ENCODE results near the gene PRELID1.

PRELID1 gene

DNA sequence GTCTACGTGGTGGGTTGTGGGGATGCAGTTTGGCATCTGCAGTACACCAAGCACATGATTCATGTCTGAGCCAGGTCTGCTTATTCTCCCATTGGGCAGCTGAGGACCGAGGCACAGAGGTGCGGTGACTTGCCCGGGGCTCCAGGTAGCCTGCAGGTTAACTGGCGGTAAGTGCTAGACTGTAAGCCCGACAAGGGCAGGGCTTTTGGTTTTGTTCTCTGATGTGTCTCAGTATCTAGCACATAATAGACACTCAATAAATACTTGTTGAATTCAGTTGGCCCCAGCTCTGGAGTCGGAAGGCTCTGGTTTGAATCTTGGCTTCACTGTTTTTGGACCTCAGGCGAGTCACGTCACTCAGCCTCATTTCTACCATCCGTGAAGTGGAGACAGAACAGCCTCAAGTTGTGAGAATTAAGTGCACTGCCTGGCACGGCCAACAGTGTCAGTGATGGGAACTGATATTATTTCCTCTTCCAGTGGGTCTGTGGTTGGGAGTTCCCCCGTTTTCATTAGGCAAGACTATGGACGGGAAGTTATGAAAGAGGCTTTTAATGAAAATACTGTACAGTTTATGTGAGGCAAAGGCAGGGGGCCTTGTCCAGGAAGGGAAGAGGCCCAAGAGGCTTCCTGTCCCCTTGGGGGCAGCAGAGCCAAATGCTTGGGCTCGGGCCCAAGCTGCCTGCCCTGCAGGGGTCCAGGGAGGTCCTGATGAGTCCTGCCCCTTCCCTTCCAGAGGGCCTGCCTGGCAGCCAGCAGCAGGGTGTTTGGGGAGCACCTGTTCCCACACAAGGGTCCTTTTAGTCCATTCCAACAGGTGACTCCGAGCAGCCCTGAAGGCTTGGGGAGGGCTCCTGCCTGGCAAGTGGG lies 3.3 kb downstream of the PRELID1 start:
- H3K4me1 ChIP-seq (ENCODE audit: control insufficient read depth, insufficient read depth, low read length) = no peaks in the 10 kb centered on the region
- 0 out of 2 replicates have a peak, but pooled peaks cover 11% of the 10 kb centered on the region for H3K36me3 ChIP-seq (ENCODE audit: control insufficient read depth, insufficient read depth, low read length)
- no peak overlapping the region for H3K27ac ChIP-seq (ENCODE audit: low read length)
- no peaks in the 10 kb centered on the region for H3K27me3 ChIP-seq (ENCODE audit: control insufficient read depth, insufficient read depth, low read length)
- no CpG with 5 or more reads among the region's 15 CpGs for WGBS (ENCODE audit: insufficient coverage, insufficient read length)
- DNase-seq (ENCODE audit: low read depth, low spot score) = no peak
- no peak overlapping the region for H3K4me3 ChIP-seq (ENCODE audit: low read length)
- H3K9me3 ChIP-seq (ENCODE audit: control insufficient read depth, insufficient read depth, low read length) = no peaks in the 10 kb centered on the region

DNA sequence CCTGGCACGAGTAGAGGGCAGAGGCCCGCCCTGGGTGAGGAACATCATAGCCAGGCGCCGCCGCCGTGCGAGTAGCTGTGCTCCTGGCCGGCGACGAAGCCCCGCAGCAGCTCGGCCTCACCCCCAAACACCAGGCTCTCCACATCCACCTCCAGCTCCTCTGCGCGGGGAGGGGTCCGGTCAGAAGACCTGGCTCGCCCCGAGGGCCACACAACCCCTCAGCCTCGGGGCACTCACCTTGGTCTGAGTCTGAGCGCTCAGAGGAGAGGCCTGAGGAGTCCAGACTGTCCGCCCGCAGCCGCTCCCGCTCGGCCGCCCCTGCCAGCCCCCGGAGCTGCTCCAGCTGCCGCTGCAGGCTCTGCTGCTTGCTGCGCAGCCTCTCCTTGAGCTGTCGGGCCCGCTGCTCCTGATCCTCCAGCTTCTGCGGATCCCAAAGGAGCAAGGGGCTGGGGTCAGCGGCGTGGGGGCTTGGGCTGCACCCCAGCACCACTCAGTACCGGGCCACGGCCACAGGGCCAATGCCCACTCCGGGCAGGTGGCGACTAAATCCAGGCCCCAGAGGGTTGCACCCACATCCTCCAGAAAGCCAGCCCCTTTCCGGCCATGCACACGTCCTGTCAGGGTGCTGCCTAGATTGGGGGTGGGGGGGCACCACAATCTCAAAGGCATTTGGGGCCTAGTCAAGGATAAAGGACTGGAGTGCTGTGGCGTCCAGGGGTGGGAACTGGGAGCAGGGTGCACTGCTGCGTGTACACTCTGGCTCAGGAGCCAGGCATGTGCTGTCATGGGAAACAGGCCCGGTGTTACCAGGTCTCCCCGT lies 4.2 kb downstream of the PRELID1 start:
- Histone ChIP-seq H3K4me3 (ENCODE audit: low read length) (no peak overlapping the region), H3K9me3 (ENCODE audit: control insufficient read depth, insufficient read depth, low read length) (no peaks in the 10 kb centered on the region), H3K4me1 (ENCODE audit: control insufficient read depth, insufficient read depth, low read length) (no peaks in the 10 kb centered on the region; the same call in 1 of the 2 replicates), H3K27ac (ENCODE audit: low read length) (no peak overlapping the region), H3K27me3 (ENCODE audit: control insufficient read depth, insufficient read depth, low read length) (no peaks in the 10 kb centered on the region), H3K36me3 (ENCODE audit: control insufficient read depth, insufficient read depth, low read length) (0 out of 2 replicates have a peak, but pooled peaks cover 10% of the 10 kb centered on the region)
- no peak for DNase-seq (ENCODE audit: low read depth, low spot score)
- no CpG with 5 or more reads among the region's 43 CpGs for whole genome bisulfite sequencing (ENCODE audit: insufficient coverage, insufficient read length)

- no peak overlapping the region for H3K4me3 ChIP-seq (ENCODE audit: low read length)
- H3K27ac ChIP-seq (ENCODE audit: low read length) = no peak overlapping the region
- DNase-seq (ENCODE audit: low read depth, low spot score) = no peak
- H3K36me3 ChIP-seq (ENCODE audit: control insufficient read depth, insufficient read depth, low read length) = 0 out of 2 replicates have a peak, but pooled peaks cover 10% of the 10 kb centered on the region
- H3K4me1 ChIP-seq (ENCODE audit: control insufficient read depth, insufficient read depth, low read length) = peaks cover 2% of the 10 kb centered on the region; the same call in 1 of the 2 replicates
- WGBS (ENCODE audit: insufficient coverage, insufficient read length) = no CpG with 5 or more reads among the region's 11 CpGs
- H3K9me3 ChIP-seq (ENCODE audit: control insufficient read depth, insufficient read depth, low read length) = no peaks in the 10 kb centered on the region
- no peaks in the 10 kb centered on the region for H3K27me3 ChIP-seq (ENCODE audit: control insufficient read depth, insufficient read depth, low read length)
Observed at GRCh38 chr5:177308740-177309139, 5.1 kb downstream of the PRELID1 start.

GRCh38 chr5:177309351-177310191 lies 6.0 kb downstream of the PRELID1 start:
- no CpG with 5 or more reads among the region's 10 CpGs for whole genome bisulfite sequencing (ENCODE audit: insufficient coverage, insufficient read length)
- H3K27me3 ChIP-seq (ENCODE audit: control insufficient read depth, insufficient read depth, low read length) = no peaks in the 10 kb centered on the region
- no peak overlapping the region for H3K4me3 ChIP-seq (ENCODE audit: low read length)
- DNase-seq (ENCODE audit: low read depth, low spot score) = no peak
- H3K9me3 ChIP-seq (ENCODE audit: control insufficient read depth, insufficient read depth, low read length) = no peaks in the 10 kb centered on the region
- 0 out of 2 replicates have a peak, but pooled peaks cover 10% of the 10 kb centered on the region for H3K36me3 ChIP-seq (ENCODE audit: control insufficient read depth, insufficient read depth, low read length)
- no peak overlapping the region for H3K27ac ChIP-seq (ENCODE audit: low read length)
- H3K4me1 ChIP-seq (ENCODE audit: control insufficient read depth, insufficient read depth, low read length) = peaks cover 2% of the 10 kb centered on the region; the same call in 1 of the 2 replicates

GRCh38 chr5:177310332-177310731 lies 6.7 kb downstream of the PRELID1 start:
- no peak for DNase-seq (ENCODE audit: low read depth, low spot score)
- no peak overlapping the region for H3K4me3 ChIP-seq (ENCODE audit: low read length)
- no peak overlapping the region for H3K27ac ChIP-seq (ENCODE audit: low read length)
- H3K27me3 ChIP-seq (ENCODE audit: control insufficient read depth, insufficient read depth, low read length) = no peaks in the 10 kb centered on the region
- H3K9me3 ChIP-seq (ENCODE audit: control insufficient read depth, insufficient read depth, low read length) = no peaks in the 10 kb centered on the region
- 0 out of 2 replicates have a peak, but pooled peaks cover 10% of the 10 kb centered on the region for H3K36me3 ChIP-seq (ENCODE audit: control insufficient read depth, insufficient read depth, low read length)
- WGBS (ENCODE audit: insufficient coverage, insufficient read length) = no CpG with 5 or more reads among the region's 13 CpGs
- peaks cover 2% of the 10 kb centered on the region; the same call in 1 of the 2 replicates for H3K4me1 ChIP-seq (ENCODE audit: control insufficient read depth, insufficient read depth, low read length)

- no CpG with 5 or more reads among the region's 20 CpGs for WGBS (ENCODE audit: insufficient coverage, insufficient read length)
- DNase-seq (ENCODE audit: low read depth, low spot score) = no peak
- H3K27me3 ChIP-seq (ENCODE audit: control insufficient read depth, insufficient read depth, low read length) = no peaks in the 10 kb centered on the region
Observed at GRCh38 chr5:177310757-177311391, 7.3 kb downstream of the PRELID1 start.

GRCh38 chr5:177311392-177311722 lies 7.8 kb downstream of the PRELID1 start:
- WGBS (ENCODE audit: insufficient coverage, insufficient read length) = no CpG with 5 or more reads among the region's 23 CpGs
- no peak for DNase-seq (ENCODE audit: low read depth, low spot score)
- H3K27me3 ChIP-seq (ENCODE audit: control insufficient read depth, insufficient read depth, low read length) = no peaks in the 10 kb centered on the region
- no peaks in the 10 kb centered on the region for H3K9me3 ChIP-seq (ENCODE audit: control insufficient read depth, insufficient read depth, low read length)
- H3K36me3 ChIP-seq (ENCODE audit: control insufficient read depth, insufficient read depth, low read length) = 0 out of 2 replicates have a peak, but pooled peaks cover 3% of the 10 kb centered on the region
- H3K4me3 ChIP-seq (ENCODE audit: low read length) = peak overlapping the region; percentile 40; the same call in 1 of the 2 replicates
- peaks cover 2% of the 10 kb centered on the region; the same call in 1 of the 2 replicates for H3K4me1 ChIP-seq (ENCODE audit: control insufficient read depth, insufficient read depth, low read length)
- H3K27ac ChIP-seq (ENCODE audit: low read length) = no peak overlapping the region

More at GRCh38 chr5:177310757-177311391, 7.3 kb downstream of the PRELID1 start:
- no peaks in the 10 kb centered on the region for H3K9me3 ChIP-seq (ENCODE audit: control insufficient read depth, insufficient read depth, low read length)
- no peak overlapping the region for H3K27ac ChIP-seq (ENCODE audit: low read length)
- peaks cover 2% of the 10 kb centered on the region; the same call in 1 of the 2 replicates for H3K4me1 ChIP-seq (ENCODE audit: control insufficient read depth, insufficient read depth, low read length)
- peak overlapping the region; percentile 40; the same call in 1 of the 2 replicates for H3K4me3 ChIP-seq (ENCODE audit: low read length)
- H3K36me3 ChIP-seq (ENCODE audit: control insufficient read depth, insufficient read depth, low read length) = 0 out of 2 replicates have a peak, but pooled peaks cover 6% of the 10 kb centered on the region

GRCh38 chr5:177311723-177312648 lies 8.4 kb downstream of the PRELID1 start, which contains the start of gene MXD3:
MXD3 (minus strand) TSS chr5:177311898; CDS start chr5:177311830, 68 bp downstream.
- Histone ChIP-seq H3K4me1 (ENCODE audit: control insufficient read depth, insufficient read depth, low read length) (peaks cover 2% of the 10 kb centered on the region; the same call in 1 of the 2 replicates), H3K4me3 (ENCODE audit: low read length) (peak within 1 kb of the TSS; percentile 40; the same call in 1 of the 2 replicates), H3K9me3 (ENCODE audit: control insufficient read depth, insufficient read depth, low read length) (no peaks in the 10 kb centered on the region), H3K27me3 (ENCODE audit: control insufficient read depth, insufficient read depth, low read length) (no peaks in the 10 kb centered on the region), H3K27ac (ENCODE audit: low read length) (no peak within 1 kb of the TSS), H3K36me3 (ENCODE audit: control insufficient read depth, insufficient read depth, low read length) (no peaks in the 10 kb centered on the region)
- DNase-seq (ENCODE audit: low read depth, low spot score) = peak; percentile 91
- WGBS (ENCODE audit: insufficient coverage, insufficient read length) = no CpG with 5 or more reads among the region's 78 CpGs
